Endothelial cell of umbilical vein (primary cell): ENCODE measurements around the gene PPAN. TPM values are rescaled to one million over a fixed set of nuclear protein-coding genes. Genes with fewer than 3 reads are reported as not detected.

Experiments
- BruUV-seq: library from RNA; stranded (reverse); fragments of 400-500 nt; replicated peaks from 2 replicates; lab custom pipeline; 2021; lab: Mats Ljungman, UMichigan
- CTCF ChIA-PET: fragments of 300-600, 350-600 bp; sonication (Branson Sonifier 250); formaldehyde crosslinking; loops from one replicate; lab custom pipeline; 2021; ENCODE audit warnings: antibody characterized with exemption, inconsistent platforms; lab: Charles Lee
- POLR2A ChIA-PET: fragments of 300-600, 350-600 bp; sonication (Branson Sonifier 250); formaldehyde crosslinking; loops from one replicate; lab custom pipeline; 2021; ENCODE audit warnings: antibody characterized with exemption, inconsistent platforms; lab: Charles Lee
- DNase-seq: peaks from one replicate; pipeline ENCODE4 v3.0.0-alpha.2; 2011; ENCODE audit warnings: low read depth, low spot score
- FAIRE-seq: peaks from 2 replicates; lab custom pipeline; 2011; peaks lifted over from hg19 to GRCh38; lab: Jason Lieb, UNC
- H2AFZ ChIP-seq: 2 replicates; pipeline ENCODE4 v1.6.0; 2012; ENCODE audit warnings: low read depth, low read length, control low read depth, inconsistent platforms
- H3K27ac ChIP-seq: 2 replicates; pipeline ENCODE4 v1.5.1; 2011; ENCODE audit warnings: low read depth, mild to moderate bottlenecking, control low read depth, low read length, moderate library complexity; ENCODE audit not compliant: insufficient read depth
- H3K27me3 ChIP-seq, 2 experiments: 2 replicates each; pipeline versions ENCODE4 v1.6.0 to v1.6.1; 2011; ENCODE audit warnings: low read length in 2 of 2, mixed read lengths in 1 of 2; ENCODE audit not compliant: control insufficient read depth in 2 of 2, insufficient read depth in 2 of 2
- H3K36me3 ChIP-seq, 2 experiments: 2 replicates in 1 of 2; 3 replicates in 1 of 2; pipeline ENCODE4 v1.5.1; 2011; ENCODE audit warnings: low read length in 2 of 2, mild to moderate bottlenecking in 1 of 2, moderate library complexity in 1 of 2; ENCODE audit not compliant: control insufficient read depth in 2 of 2, insufficient read depth in 2 of 2; ENCODE audit errors: extremely low read depth in 1 of 2
- H3K4me1 ChIP-seq: 3 replicates; pipeline ENCODE4 v1.5.1; 2011; ENCODE audit warnings: mild to moderate bottlenecking, low read length; ENCODE audit not compliant: control insufficient read depth, insufficient read depth; ENCODE audit errors: extremely low read depth
- H3K4me2 ChIP-seq: 2 replicates; pipeline ENCODE4 v1.6.1; 2011; ENCODE audit warnings: low read length, control low read depth, mixed read lengths; ENCODE audit not compliant: insufficient read depth
- H3K4me3 ChIP-seq, 3 experiments: fragments of 200-600 bp in 1 of 3; sonication (generic), shearing (Covaris generic) in 1 of 3; replicated peaks in 1 of 3; 2 replicates each; pipeline ENCODE4 v1.5.1; 2011 to 2016; ENCODE audit warnings: control low read depth in 3 of 3, low read length in 3 of 3, mild to moderate bottlenecking in 2 of 3, inconsistent platforms in 1 of 3, low read depth in 1 of 3, moderate library complexity in 1 of 3; ENCODE audit not compliant: insufficient read depth in 1 of 3
- H3K79me2 ChIP-seq: 2 replicates; pipeline ENCODE4 v1.6.0; 2012; ENCODE audit warnings: low read length, inconsistent platforms; ENCODE audit not compliant: control insufficient read depth, insufficient read depth
- H3K9ac ChIP-seq: replicated peaks from 2 replicates; pipeline ENCODE3; 2011; ENCODE audit warnings: low read length, control low read depth; ENCODE audit not compliant: insufficient read depth; ENCODE audit errors: extremely low read depth
- H3K9me1 ChIP-seq: replicated peaks from 3 replicates; pipeline ENCODE4 v1.6.0; 2011; ENCODE audit warnings: mild to moderate bottlenecking, low read length; ENCODE audit not compliant: control insufficient read depth, insufficient read depth; ENCODE audit errors: extremely low read depth
- H3K9me3 ChIP-seq: replicated peaks from 2 replicates; pipeline ENCODE4 v1.5.1; 2012; ENCODE audit warnings: low read length, inconsistent platforms; ENCODE audit not compliant: control insufficient read depth, insufficient read depth
- H4K20me1 ChIP-seq: replicated peaks from 2 replicates; pipeline ENCODE3; 2011; ENCODE audit warnings: mild to moderate bottlenecking, low read length; ENCODE audit not compliant: control insufficient read depth, insufficient read depth; ENCODE audit errors: extremely low read depth
- CTCF ChIP-seq, 2 donors: IDR thresholded peaks; 1 replicate in 1 of 2; 2 replicates in 1 of 2; pipeline ENCODE4 v1.5.1; 2011; ENCODE audit warnings: low read length in 2 of 2, mild to moderate bottlenecking in 2 of 2, moderate library complexity in 2 of 2, control low read depth in 1 of 2, inconsistent platforms in 1 of 2, low read depth in 1 of 2; ENCODE audit not compliant: insufficient read depth in 1 of 2; ENCODE audit errors: extremely low read depth in 1 of 2
- FOS ChIP-seq: IDR thresholded peaks from 2 replicates; pipeline ENCODE4 v1.6.1; 2011; ENCODE audit warnings: mild to moderate bottlenecking, low read length, moderate library complexity, borderline replicate concordance; ENCODE audit not compliant: insufficient read depth
- GATA2 ChIP-seq: IDR thresholded peaks from 2 replicates; pipeline ENCODE4 v1.7.0; 2011; ENCODE audit warnings: low read depth, mild to moderate bottlenecking, moderate library complexity, mixed read lengths, low read length; ENCODE audit not compliant: insufficient read length, insufficient read depth
- JUN ChIP-seq: IDR thresholded peaks from 2 replicates; pipeline ENCODE4 v1.6.1; 2011; ENCODE audit warnings: borderline replicate concordance, low read depth; ENCODE audit not compliant: insufficient read length, insufficient read depth
- MYC ChIP-seq: IDR thresholded peaks from one replicate; pipeline ENCODE4 v1.6.1; 2011; ENCODE audit warnings: mild to moderate bottlenecking, low read depth, low read length
- POLR2A ChIP-seq: IDR thresholded peaks from 2 replicates; pipeline ENCODE4 v1.6.1; 2012; ENCODE audit warnings: low read depth, mild to moderate bottlenecking, control low read depth, low read length
- dilution Hi-C: fragments of 300-500 bp; cut with MboI; formaldehyde crosslinking; loops from one replicate; pipeline ENCODE4 v1.15.0; 2019; ENCODE audit warnings: low sequenced_read_pairs; ENCODE audit not compliant: extremely low pct_ligation_motif_present
- intact Hi-C: fragments of 100-400 bp; cut with micrococcal nuclease; formaldehyde crosslinking; loops from one replicate; pipeline ENCODE4 v1.10.0; 2022
- polyA plus RNA-seq, 4 experiments: library from polyadenylated mRNA; depleted of rRNA in 3 of 4; stranded (reverse) in 3 of 4; unstranded in 1 of 4; fragments of >200 nt; gene quantifications; 2 replicates each; pipeline versions ENCODE4 v1.2.1 to v1.2.3, GENCODE V29; 2011 to 2012; ENCODE audit warnings: missing spikeins in 1 of 4
- total RNA-seq: library from RNA; stranded (reverse); gene quantifications from 2 replicates; pipeline ENCODE4 v1.2.3, GENCODE V29; 2021

The PPAN gene
- total and polyA plus RNA-seq, 2 donors (not counting 3 experiments of a cell fraction or from before 2014, with no cell fraction given), result 27.6 to 51.6 TPM

- Histone ChIP-seq H3K4me1 (peaks cover 3% of the 10 kb centered on the region), H3K36me3 (peaks cover 0 to 18% of the 10 kb centered on the region in 2 experiments), H3K27me3 (no peaks in the 10 kb centered on the region), H3K9ac (no peak overlapping the region), H3K79me2 (no peaks in the 10 kb centered on the region), H3K4me3 (no peak overlapping the region), H3K4me2 (no peak overlapping the region), H4K20me1 (no peaks in the 10 kb centered on the region), H3K9me3 (no peaks in the 10 kb centered on the region), H3K9me1 (no peaks in the 10 kb centered on the region), H2AFZ (no peak overlapping the region), H3K27ac (no peak overlapping the region)
- intact Hi-C loops (no loop called here), dilution Hi-C loops (no loop called here)
- FAIRE-seq (no peak), DNase-seq (no peak)
- CTCF ChIA-PET, result no interaction called here
- no peak for TF ChIP-seq MYC
- no peak for TF ChIP-seq FOS
- POLR2A ChIA-PET, result no interaction called here
- BruUV-seq, result no TSS peak
These were observed 14.8 kb upstream of the PPAN start for GRCh38 chr19:10091370-10091687.

- no peak overlapping the region for H3K9ac ChIP-seq
- dilution Hi-C loops (no loop called here), intact Hi-C loops (no loop called here)
- FAIRE-seq, result no peak
- H4K20me1 ChIP-seq, result no peaks in the 10 kb centered on the region
- H3K4me2 ChIP-seq, result no peak overlapping the region
- no peaks in the 10 kb centered on the region for H3K9me1 ChIP-seq
- H3K4me1 ChIP-seq, result peaks cover 3% of the 10 kb centered on the region
- H3K4me3 ChIP-seq, result no peak overlapping the region
- peaks cover 0 to 18% of the 10 kb centered on the region in 2 experiments for H3K36me3 ChIP-seq
- no peak for DNase-seq
- H3K27me3 ChIP-seq, result no peaks in the 10 kb centered on the region
- BruUV-seq, result no TSS peak
- H2AFZ ChIP-seq, result no peak overlapping the region
- H3K27ac ChIP-seq, result no peak overlapping the region
- POLR2A ChIA-PET, result no interaction called here
- TF ChIP-seq POLR2A, result no peak
- no peak for TF ChIP-seq CTCF (IDR thresholded peaks at IDR 0.05; ENCODE audit: extremely low read depth in 1 of 2, insufficient read depth in 1 of 2, low read depth in 1 of 2, low read length in 2 of 2)
- TF ChIP-seq JUN, result no peak
- TF ChIP-seq FOS, result no peak
- TF ChIP-seq GATA2, result no peak
- no peaks in the 10 kb centered on the region for H3K79me2 ChIP-seq
- CTCF ChIA-PET, result no interaction called here
- H3K9me3 ChIP-seq, result no peaks in the 10 kb centered on the region
These were observed 14.1 kb upstream of the PPAN start for GRCh38 chr19:10091895-10092641.
